ENCODE measurements around the gene KPNA6. TPM values are rescaled to one million over a fixed set of nuclear protein-coding genes. Genes with fewer than 3 reads are reported as not detected.
"Not testable (repeated sequence)": the region's sequence is repeated elsewhere in the genome, so short reads cannot be mapped to it uniquely, and the experiment has no call there.

Gene KPNA6
- total and polyA plus RNA-seq, 2 of the 4 experiments (the other 2 are of a cell fraction) = 27.0 to 50.7 TPM

- POLR2A ChIA-PET (ENCODE audit: unreplicated experiment) = no interaction called here
- peaks cover 15 to 20% of the 10 kb centered on the region in 2 experiments; a peak in 3 of 4 replicates for H3K79me1 ChIP-seq (ENCODE audit: low read depth in 1 of 2, low read length in 2 of 2)
- no peak overlapping the region for H4K91ac ChIP-seq (ENCODE audit: insufficient read depth, low read depth, low read length)
- H3K14ac ChIP-seq (replicated peaks; ENCODE audit: low read depth, low read length) = no peak overlapping the region
- WGBS, 2 experiments (ENCODE audit: extremely low coverage in 2 of 2, insufficient read length in 1 of 2) = no CpG with 5 or more reads among the region's 1 CpG
- no peaks in the 10 kb centered on the region for H3K9me3 ChIP-seq (ENCODE audit: control insufficient read depth, insufficient read depth, low read length)
- BruUV-seq (replicated peaks) = no TSS peak
- no peaks in the 10 kb centered on the region for H3K27me3 ChIP-seq (ENCODE audit: control insufficient read depth, insufficient read depth, low read length)
- no peak overlapping the region for H2BK20ac ChIP-seq (ENCODE audit: low read depth, low read length)
- H3K4ac ChIP-seq (ENCODE audit: low read depth, low read length) = no peak overlapping the region
- H3K23ac ChIP-seq (ENCODE audit: low read depth, low read length) = no peak overlapping the region
- no peak overlapping the region for H4K5ac ChIP-seq (ENCODE audit: low read depth, low read length)
- H3K36me3 ChIP-seq (ENCODE audit: control insufficient read depth, insufficient read depth, low read length) = peaks cover 31% of the 10 kb centered on the region
- DNase-seq (no peak), ATAC-seq (ENCODE audit: low read depth) (no peak)
- peaks cover 2% of the 10 kb centered on the region; the same call in 1 of the 2 replicates for H3K9me1 ChIP-seq (ENCODE audit: insufficient read depth, low read length)
- no peak overlapping the region for H3K56ac ChIP-seq (ENCODE audit: extremely low read depth, insufficient read depth, low read length)
- in situ Hi-C loops (cut with MboI; ENCODE audit: low sequenced_read_pairs) (no loop called here), dilution Hi-C loops (cut with HindIII; ENCODE audit: low sequenced_read_pairs, unreplicated experiment) (no loop called here), intact Hi-C loops (cut with micrococcal nuclease) (no loop called here)
- no peak overlapping the region for H3K4me3 ChIP-seq (ENCODE audit: insufficient read depth, low read depth, low read length)
- no peak overlapping the region for H4K8ac ChIP-seq (ENCODE audit: low read depth in 2 of 2, low read length in 2 of 2)
- TF ChIP-seq CEBPB (IDR thresholded peaks at IDR 0.05; ENCODE audit: low read depth, low read length) = no peak
- TF ChIP-seq SMC3 (IDR thresholded peaks at IDR 0.05; ENCODE audit: low read depth, low read length) = no peak
- H2BK15ac ChIP-seq (ENCODE audit: low read depth, low read length) = no peak overlapping the region
- no peaks in the 10 kb centered on the region for H4K20me1 ChIP-seq (ENCODE audit: insufficient read depth, low read length)
- no peak overlapping the region for H3K9ac ChIP-seq (ENCODE audit: low read depth, low read length)
- CTCF ChIA-PET = interaction anchor here (0.7 kb wide), 1 partner anchor 100 kb away, joined by 3 read pairs; no protein-coding TSS in a partner anchor
- no peak overlapping the region for H3K27ac ChIP-seq (ENCODE audit: insufficient read depth, low read length)
- H3K18ac ChIP-seq (ENCODE audit: low read depth, low read length) = no peak overlapping the region
- no peak overlapping the region for H2BK120ac ChIP-seq (ENCODE audit: low read depth, low read length)
- no peak overlapping the region for H2AK5ac ChIP-seq (ENCODE audit: low read depth, low read length)
- H2AFZ ChIP-seq (replicated peaks; ENCODE audit: low read length, poor library complexity) = no peak overlapping the region
- no peak overlapping the region for H2BK5ac ChIP-seq (ENCODE audit: low read depth, low read length, poor library complexity, severe bottlenecking)
- H2AK9ac ChIP-seq (replicated peaks; ENCODE audit: low read depth, low read length, poor library complexity) = no peak overlapping the region
- no peak overlapping the region for H3K4me2 ChIP-seq (ENCODE audit: low read depth, low read length)
- H3K4me1 ChIP-seq (ENCODE audit: control insufficient read depth, insufficient read depth, low read length) = no peaks in the 10 kb centered on the region
Observed at GRCh38 chr1:32082022-32082421, 25.8 kb upstream of the KPNA6 start.

DNA sequence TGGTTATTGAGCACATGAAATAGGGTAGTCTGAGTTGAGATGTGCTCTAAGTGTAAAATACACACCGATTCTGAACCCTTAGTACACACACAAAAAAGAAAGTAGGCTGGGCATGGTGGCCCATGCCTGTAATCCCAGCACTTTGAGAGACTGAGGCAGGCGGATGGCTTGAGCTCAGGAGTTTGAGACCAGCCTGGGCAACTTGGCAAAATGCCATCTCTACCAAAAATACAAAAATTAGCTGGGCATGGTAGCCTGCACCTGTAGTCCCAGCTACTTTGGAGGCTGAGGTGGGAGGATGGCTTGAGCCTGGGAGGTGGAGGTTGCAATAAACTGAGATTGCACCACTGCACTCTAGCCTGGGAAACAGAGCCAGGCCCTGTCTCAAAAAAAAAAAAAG is 21.5 kb upstream of the KPNA6 start:
- POLR2A ChIA-PET (ENCODE audit: unreplicated experiment); CTCF ChIA-PET; ATAC-seq (ENCODE audit: low read depth): not testable (repeated sequence)

More for the DNA sequence above, 21.5 kb upstream of the KPNA6 start:
- H3K9me1 ChIP-seq (ENCODE audit: insufficient read depth, low read length); H3K27ac ChIP-seq (ENCODE audit: insufficient read depth, low read length); H4K8ac ChIP-seq (ENCODE audit: low read depth in 2 of 2, low read length in 2 of 2); dilution Hi-C loops (cut with HindIII; ENCODE audit: low sequenced_read_pairs, unreplicated experiment); H4K20me1 ChIP-seq (ENCODE audit: insufficient read depth, low read length); H3K4me3 ChIP-seq (ENCODE audit: insufficient read depth, low read depth, low read length); DNase-seq; in situ Hi-C loops (cut with MboI; ENCODE audit: low sequenced_read_pairs); H2AK5ac ChIP-seq (ENCODE audit: low read depth, low read length); H3K4me2 ChIP-seq (ENCODE audit: low read depth, low read length); H2BK120ac ChIP-seq (ENCODE audit: low read depth, low read length); H3K9ac ChIP-seq (ENCODE audit: low read depth, low read length); H3K9me3 ChIP-seq (ENCODE audit: control insufficient read depth, insufficient read depth, low read length); H2BK5ac ChIP-seq (ENCODE audit: low read depth, low read length, poor library complexity, severe bottlenecking); H3K4ac ChIP-seq (ENCODE audit: low read depth, low read length); H3K14ac ChIP-seq (replicated peaks; ENCODE audit: low read depth, low read length); H2AFZ ChIP-seq (replicated peaks; ENCODE audit: low read length, poor library complexity); H3K23ac ChIP-seq (ENCODE audit: low read depth, low read length); H2AK9ac ChIP-seq (replicated peaks; ENCODE audit: low read depth, low read length, poor library complexity); H3K27me3 ChIP-seq (ENCODE audit: control insufficient read depth, insufficient read depth, low read length); BruUV-seq (replicated peaks); H4K91ac ChIP-seq (ENCODE audit: insufficient read depth, low read depth, low read length); intact Hi-C loops (cut with micrococcal nuclease); H3K4me1 ChIP-seq (ENCODE audit: control insufficient read depth, insufficient read depth, low read length); H4K5ac ChIP-seq (ENCODE audit: low read depth, low read length); H2BK15ac ChIP-seq (ENCODE audit: low read depth, low read length); H2BK20ac ChIP-seq (ENCODE audit: low read depth, low read length); H3K56ac ChIP-seq (ENCODE audit: extremely low read depth, insufficient read depth, low read length); H3K18ac ChIP-seq (ENCODE audit: low read depth, low read length): not testable (repeated sequence)
- Histone ChIP-seq H3K36me3 (ENCODE audit: control insufficient read depth, insufficient read depth, low read length) (peaks cover 24% of the 10 kb centered on the region), H3K79me1 (ENCODE audit: low read depth in 1 of 2, low read length in 2 of 2) (peaks cover 6 to 11% of the 10 kb centered on the region in 2 experiments; a peak in 3 of 4 replicates)
- no CpG with 5 or more reads among the region's 2 CpGs for WGBS, 2 experiments (ENCODE audit: extremely low coverage in 2 of 2, insufficient read length in 1 of 2)

Measured in IMR-90 (cell line).